ENCODE data around the gene DSCAM.

GRCh38 chr21:40752125-40752524 is 94.8 kb downstream of the DSCAM start:
- TF ChIP-seq RAD21 (IDR thresholded peaks at IDR 0.05; ENCODE audit: low read depth) (no peak), EZH2 (IDR thresholded peaks at IDR 0.05) (no peak), POLR2AphosphoS5 (IDR thresholded peaks at IDR 0.05; ENCODE audit: low read depth, low read length) (no peak), SRF (IDR thresholded peaks at IDR 0.05; ENCODE audit: low read depth) (no peak), ZNF274 (IDR thresholded peaks at IDR 0.05; ENCODE audit: low read depth, low read length) (no peak), POLR2A (IDR thresholded peaks at IDR 0.05; ENCODE audit: borderline replicate concordance, extremely low read depth, insufficient read depth, insufficient read length) (no peak), SIN3A (IDR thresholded peaks at IDR 0.05; ENCODE audit: low read depth) (no peak), REST (IDR thresholded peaks at IDR 0.05; ENCODE audit: low read depth) (no peak)
- TF ChIP-seq, protein P1, sequence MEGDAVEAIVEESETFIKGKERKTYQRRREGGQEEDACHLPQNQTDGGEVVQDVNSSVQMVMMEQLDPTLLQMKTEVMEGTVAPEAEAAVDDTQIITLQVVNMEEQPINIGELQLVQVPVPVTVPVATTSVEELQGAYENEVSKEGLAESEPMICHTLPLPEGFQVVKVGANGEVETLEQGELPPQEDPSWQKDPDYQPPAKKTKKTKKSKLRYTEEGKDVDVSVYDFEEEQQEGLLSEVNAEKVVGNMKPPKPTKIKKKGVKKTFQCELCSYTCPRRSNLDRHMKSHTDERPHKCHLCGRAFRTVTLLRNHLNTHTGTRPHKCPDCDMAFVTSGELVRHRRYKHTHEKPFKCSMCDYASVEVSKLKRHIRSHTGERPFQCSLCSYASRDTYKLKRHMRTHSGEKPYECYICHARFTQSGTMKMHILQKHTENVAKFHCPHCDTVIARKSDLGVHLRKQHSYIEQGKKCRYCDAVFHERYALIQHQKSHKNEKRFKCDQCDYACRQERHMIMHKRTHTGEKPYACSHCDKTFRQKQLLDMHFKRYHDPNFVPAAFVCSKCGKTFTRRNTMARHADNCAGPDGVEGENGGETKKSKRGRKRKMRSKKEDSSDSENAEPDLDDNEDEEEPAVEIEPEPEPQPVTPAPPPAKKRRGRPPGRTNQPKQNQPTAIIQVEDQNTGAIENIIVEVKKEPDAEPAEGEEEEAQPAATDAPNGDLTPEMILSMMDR (IDR thresholded peaks at IDR 0.05 in 2 of 3, conservative IDR thresholded peaks at IDR 0.05 in 1 of 3; ENCODE audit: borderline replicate concordance in 1 of 3, insufficient read depth in 1 of 3, low read depth in 2 of 3, low read length in 2 of 3) = no peak
- TF ChIP-seq, protein P2, sequence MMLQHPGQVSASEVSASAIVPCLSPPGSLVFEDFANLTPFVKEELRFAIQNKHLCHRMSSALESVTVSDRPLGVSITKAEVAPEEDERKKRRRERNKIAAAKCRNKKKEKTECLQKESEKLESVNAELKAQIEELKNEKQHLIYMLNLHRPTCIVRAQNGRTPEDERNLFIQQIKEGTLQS (IDR thresholded peaks at IDR 0.05) = no peak

Measured in HCT116 (cell line).